HepG2 (cell line): ENCODE data around the gene RPL41. TPM values are rescaled to one million over a fixed set of nuclear protein-coding genes. Genes with fewer than 3 reads are reported as not detected.
"Not testable (repeated sequence)": the region's sequence is repeated elsewhere in the genome, so short reads cannot be mapped to it uniquely, and the experiment has no call there.

ENCODE experiments used
- ATAC-seq: fragments of 200-7000 bp; cut with Tn5 transposase; 3 replicates; pipeline ENCODE4 v1.9.1; 2020; ENCODE audit warnings: mild to moderate bottlenecking, moderate library complexity
- BruUV-seq: library from RNA; stranded (reverse); fragments of 400-500 nt; replicated peaks from 2 replicates; lab custom pipeline; 2021; lab: Mats Ljungman, UMichigan
- CTCF ChIA-PET: fragments of 300-600 bp; formaldehyde crosslinking; extraction: SDS; loops from one replicate; lab custom pipeline; 2021; ENCODE audit warnings: low total read pairs, inconsistent platforms, low intra/inter-chr PET ratio; lab: Yijun Ruan, JAX
- POLR2A ChIA-PET: fragments of 350-600 bp; sonication (Branson Sonifier 250); formaldehyde crosslinking; loops from one replicate; lab custom pipeline; 2020; ENCODE audit warnings: antibody characterized with exemption, inconsistent platforms; lab: Yijun Ruan, JAX
- DNase-seq: peaks from one replicate; pipeline ENCODE4 v3.0.0-alpha.2; 2015; ENCODE audit warnings: low spot score
- FAIRE-seq: peaks from 3 replicates; lab custom pipeline; 2011; peaks lifted over from hg19 to GRCh38; lab: Jason Lieb, UNC
- H2AFZ ChIP-seq: one replicate; pipeline ENCODE4 v1.6.1; 2011; ENCODE audit warnings: low read length, inconsistent platforms
- H3K27ac ChIP-seq: fragments of 300-600 bp; 3 replicates; pipeline ENCODE4 v1.8.0; 2011; ENCODE audit warnings: mixed run types, mild to moderate bottlenecking, mixed read lengths, low read length, inconsistent platforms; ENCODE audit not compliant: insufficient read depth; ENCODE audit errors: extremely low read length
- H3K27me3 ChIP-seq, 2 experiments: fragments of 200-600 bp in 1 of 2; 2 replicates in 1 of 2; 3 replicates in 1 of 2; pipeline versions ENCODE4 v1.6.0 to v1.8.0; 2011; ENCODE audit warnings: low read length in 2 of 2, mild to moderate bottlenecking in 2 of 2, moderate library complexity in 2 of 2, inconsistent platforms in 1 of 2; ENCODE audit not compliant: insufficient read depth in 2 of 2, control insufficient read depth in 1 of 2
- H3K36me3 ChIP-seq, 2 experiments: fragments of 200-600 bp in 1 of 2; replicated peaks in 1 of 2; 2 replicates in 1 of 2; 3 replicates in 1 of 2; pipeline versions ENCODE4 v1.5.1 to v1.8.0; 2011; ENCODE audit warnings: low read length in 2 of 2, inconsistent platforms in 1 of 2; ENCODE audit not compliant: insufficient read depth in 2 of 2, control insufficient read depth in 1 of 2
- H3K4me1 ChIP-seq: 2 replicates; pipeline ENCODE4 v1.5.1; 2012; ENCODE audit warnings: low read length, inconsistent platforms; ENCODE audit not compliant: insufficient read depth
- H3K4me2 ChIP-seq: 2 replicates; pipeline ENCODE4 v1.6.0; 2011; ENCODE audit warnings: low read depth, low read length, inconsistent platforms
- H3K4me3 ChIP-seq, 3 experiments: fragments of 200-600 bp in 1 of 3; sonication (generic), shearing (Covaris generic) in 1 of 3; replicated peaks in 1 of 3; 2 replicates each; pipeline ENCODE4 v1.5.1; 2011 to 2016; ENCODE audit warnings: low read length in 3 of 3, inconsistent platforms in 2 of 3, low read depth in 2 of 3, mild to moderate bottlenecking in 2 of 3, control low read depth in 1 of 3, mixed read lengths in 1 of 3; ENCODE audit not compliant: insufficient read depth in 1 of 3
- H3K79me2 ChIP-seq: one replicate; pipeline ENCODE4 v1.6.1; 2011; ENCODE audit warnings: low read length, inconsistent platforms; ENCODE audit not compliant: insufficient read depth
- H3K9ac ChIP-seq: 2 replicates; pipeline ENCODE4 v1.6.0; 2011; ENCODE audit warnings: mild to moderate bottlenecking, low read depth, low read length, inconsistent platforms; ENCODE audit not compliant: insufficient read depth
- H3K9me3 ChIP-seq: 2 replicates; pipeline ENCODE4 v1.5.1; 2012; ENCODE audit warnings: mild to moderate bottlenecking, low read length
- H4K20me1 ChIP-seq: 2 replicates; pipeline ENCODE4 v1.6.0; 2011; ENCODE audit warnings: inconsistent platforms, mild to moderate bottlenecking, low read length, moderate library complexity; ENCODE audit not compliant: insufficient read depth
- CEBPG ChIP-seq: IDR thresholded peaks from 2 replicates; pipeline ENCODE4 v1.6.1; 2016
- CREB1 ChIP-seq, 2 experiments: fragments of 450-650 bp in 1 of 2; IDR thresholded peaks; 2 replicates each; pipeline ENCODE4 v1.6.1; 2016 to 2017; ENCODE audit warnings: control low read depth in 1 of 2, mild to moderate bottlenecking in 1 of 2, missing compliant biosample characterization in 1 of 2, missing genetic modification characterization in 1 of 2
- ESRRA ChIP-seq: sonication (generic); formaldehyde crosslinking; IDR thresholded peaks from 2 replicates; pipeline ENCODE4 v1.5.1; 2020; ENCODE audit warnings: mild to moderate bottlenecking, low read depth, missing genetic modification reagents
- NR0B2 ChIP-seq: sonication (generic); formaldehyde crosslinking; IDR thresholded peaks from 2 replicates; pipeline ENCODE4 v1.4.0; 2020; ENCODE audit warnings: mild to moderate bottlenecking, missing genetic modification reagents
- PCBP2 ChIP-seq: fragments of 200-400 bp; formaldehyde crosslinking; optimal IDR thresholded peaks from 2 replicates; pipeline ENCODE3; 2018; ENCODE audit warnings: low read length, low read depth; ENCODE audit not compliant: poor library complexity, severe bottlenecking
- SOX6 ChIP-seq, 2 experiments: fragments of 450-650 bp in 1 of 2; sonication (generic) in 1 of 2; formaldehyde crosslinking in 1 of 2; IDR thresholded peaks; 2 replicates each; pipeline versions ENCODE4 v1.4.0 to v1.6.1; 2017 to 2020; ENCODE audit warnings: antibody characterized with exemption in 1 of 2, mild to moderate bottlenecking in 1 of 2, missing genetic modification reagents in 1 of 2
- TBX3 ChIP-seq: fragments of 450-650 bp; IDR thresholded peaks from 2 replicates; pipeline ENCODE4 v1.6.1; 2017; ENCODE audit warnings: antibody characterized with exemption, mild to moderate bottlenecking, inconsistent platforms, borderline replicate concordance
- ZNF629 ChIP-seq: sonication (generic); formaldehyde crosslinking; conservative IDR thresholded peaks from 2 replicates; pipeline ENCODE4 v1.5.0; 2020; ENCODE audit warnings: missing genetic modification reagents
- ZNF761 ChIP-seq: sonication (generic); formaldehyde crosslinking; conservative IDR thresholded peaks from 2 replicates; pipeline ENCODE4 v1.4.0; 2020; ENCODE audit warnings: mild to moderate bottlenecking, missing genetic modification reagents
- WGBS: methylation state at CpG from one replicate; pipeline ENCODE4 v1.1.6; 2017; ENCODE audit warnings: low lambda C conversion rate; 5-methylcytosine and 5-hydroxymethylcytosine counted together
- in situ Hi-C: cut with HindIII; loops from 2 replicates; pipeline ENCODE4 v1.10.0; 2017; ENCODE audit warnings: low pct_unique_long_range_greater_than_20kb; ENCODE audit not compliant: extremely low pct_ligation_motif_present
- intact Hi-C: fragments of 100-400 bp; cut with micrococcal nuclease; formaldehyde crosslinking; loops from one replicate; pipeline ENCODE4 v1.10.0; 2022; ENCODE audit not compliant: unreplicated experiment
- polyA plus RNA-seq, 8 experiments: library from polyadenylated mRNA; depleted of rRNA in 3 of 8; stranded (reverse) in 7 of 8; unstranded in 1 of 8; fragments of >200 nt; fragmentation: Illumina TruSeq in 4 of 8; extraction: Trizol in 4 of 8; gene quantifications; 2 replicates each; pipeline versions ENCODE4 v1.2.1 to v1.2.3, GENCODE V29; 2011 to 2016; ENCODE audit warnings: low read depth in 4 of 8, missing spikeins in 1 of 8, mixed read lengths in 1 of 8; ENCODE audit not compliant: insufficient read depth in 1 of 8
- total RNA-seq, 5 experiments: library from RNA; depleted of rRNA; stranded (reverse); fragments of >200 nt; fragmentation: Illumina TruSeq; extraction: Trizol; gene quantifications; 2 replicates each; pipeline ENCODE4 v1.2.3, GENCODE V29; 2016; ENCODE audit warnings: low read depth in 1 of 5

The RPL41 gene
- total and polyA plus RNA-seq, 2 of the 13 experiments (the other 11 are each of a cell fraction or from before 2014, with no cell fraction given) = 4,012 to 7,670 TPM

GRCh38 chr12:56077966-56078365 is 38.5 kb upstream of the RPL41 start:
- Histone ChIP-seq H3K4me1 (peaks cover 49% of the 10 kb centered on the region), H3K79me2 (peaks cover 20% of the 10 kb centered on the region)
- H3K27me3 ChIP-seq; H3K27ac ChIP-seq; H3K4me3 ChIP-seq; H2AFZ ChIP-seq; H3K4me2 ChIP-seq; H4K20me1 ChIP-seq; H3K9ac ChIP-seq; DNase-seq; H3K9me3 ChIP-seq; in situ Hi-C loops; BruUV-seq; ATAC-seq; FAIRE-seq; H3K36me3 ChIP-seq; TF ChIP-seq SOX6 (IDR thresholded peaks at IDR 0.05): not testable (repeated sequence)
- TF ChIP-seq CEBPG (peak; percentile 50), SOX6 (CRISPR knock-in tag; IDR thresholded peaks at IDR 0.05) (peak; percentile 37)
- intact Hi-C loops = loop anchor here (2.0 kb wide), 1 partner anchor 31 kb away; no protein-coding TSS in a partner anchor
- CTCF ChIA-PET = interaction anchor here (1.4 kb wide), 1 partner anchor 38 kb away, joined by 4 read pairs; the partner anchor contains the start of gene RPL41
- POLR2A ChIA-PET = interaction anchor here (1.6 to 10.2 kb wide), 2 partner anchors 25 to 71 kb away, joined by 5 to 279 read pairs; partner anchors contain the start of gene PA2G4
- 33% methylated on average over 9 of the region's 9 CpGs for WGBS

- no peak for FAIRE-seq
- no peaks in the 10 kb centered on the region for H3K9me3 ChIP-seq
- 96% methylated on average over 1 of the region's 1 CpG for WGBS
- H3K27ac ChIP-seq = peak overlapping the region; percentile 99
- ChIA-PET POLR2A (interaction anchor here (0.9 to 10.2 kb wide), 10 partner anchors 8 to 238 kb away, joined by 3 to 279 read pairs (median 5); partner anchors contain the start of genes CNPY2, ESYT1, PA2G4 and RPL41), CTCF (interaction anchor here (1.4 to 1.5 kb wide), 2 partner anchors 31 to 38 kb away, joined by 4 to 10 read pairs; partner anchors contain the start of gene RPL41)
- H3K9ac ChIP-seq = peak overlapping the region; percentile 96
- peak overlapping the region; percentile 98 for H3K4me2 ChIP-seq
- H3K4me1 ChIP-seq = peaks cover 49% of the 10 kb centered on the region
- peak overlapping the region; percentile 89 to 96 (median 91); a peak in 4 of 6 replicates for H3K4me3 ChIP-seq
- intact Hi-C loops (loop anchor here (2.0 kb wide), 1 partner anchor 32 kb away; no protein-coding TSS in a partner anchor), in situ Hi-C loops (no loop called here)
- peaks cover under 1 to 6% of the 10 kb centered on the region in 2 experiments; a peak in 4 of 5 replicates for H3K36me3 ChIP-seq
- TF ChIP-seq ESRRA (CRISPR knock-in tag) (peak; percentile 70), TBX3 (no peak), NR0B2 (CRISPR knock-in tag) (no peak), CREB1 (IDR thresholded peaks at IDR 0.05) (no peak), CREB1 (CRISPR knock-in tag; IDR thresholded peaks at IDR 0.05) (0 out of 2 replicates have a peak, but pooled peaks have one; percentile 25), PCBP2 (no peak), ZNF629 (CRISPR knock-in tag) (peak; percentile 64), ZNF761 (no peak)
- no TSS peak for BruUV-seq
- no peak for DNase-seq
- H3K79me2 ChIP-seq = peaks cover 24% of the 10 kb centered on the region
- H4K20me1 ChIP-seq = no peaks in the 10 kb centered on the region
- H3K27me3 ChIP-seq = no peaks in the 10 kb centered on the region; a peak in 1 of 5 replicates
- ATAC-seq = no peak
- H2AFZ ChIP-seq = no peak overlapping the region
Measured at GRCh38 chr12:56078427-56078826, 38.0 kb upstream of the RPL41 start.
